Muscle of leg (tissue), 11 donors: ENCODE results near the gene TMEM45A. TPM values are rescaled to one million over a fixed set of nuclear protein-coding genes. Genes with fewer than 3 reads are reported as not detected.
"Not testable (repeated sequence)": the region's sequence is repeated elsewhere in the genome, so short reads cannot be mapped to it uniquely, and the experiment has no call there.

Experiments used
- DNase-seq: peaks from one replicate; pipeline ENCODE4 v3.0.0; 2013
- H3K27ac ChIP-seq: one replicate; pipeline ENCODE4 v1.5.1; 2013; ENCODE audit warnings: mild to moderate bottlenecking, low read length, control low read depth
- H3K27me3 ChIP-seq: one replicate; pipeline ENCODE4 v1.6.1; 2013; ENCODE audit warnings: low read length; ENCODE audit not compliant: control insufficient read depth, insufficient read depth
- H3K36me3 ChIP-seq: one replicate; pipeline ENCODE4 v1.6.1; 2013; ENCODE audit warnings: low read length; ENCODE audit not compliant: control insufficient read depth, insufficient read depth
- H3K4me1 ChIP-seq: one replicate; pipeline ENCODE4 v1.6.1; 2013; ENCODE audit warnings: low read length; ENCODE audit not compliant: control insufficient read depth, insufficient read depth
- H3K4me3 ChIP-seq: one replicate; pipeline ENCODE4 v1.5.1; 2013; ENCODE audit warnings: low read length, control low read depth
- H3K9me3 ChIP-seq: replicated peaks from 2 replicates; pipeline ENCODE4 v1.6.1; 2013; ENCODE audit warnings: low read depth, low read length; ENCODE audit not compliant: control insufficient read depth
- WGBS: methylation state at CpG from one replicate; pipeline ENCODE4 v1.1.5; 2013; ENCODE audit warnings: missing lambda C conversion rate; ENCODE audit not compliant: insufficient coverage; 5-methylcytosine and 5-hydroxymethylcytosine counted together
- polyA plus RNA-seq, 8 donors: library from polyadenylated mRNA; unstranded; fragments of 120-200 nt; gene quantifications; one replicate each; pipeline versions ENCODE4 v1.2.1 to v1.2.3, GENCODE V29; 2013; ENCODE audit warnings: inconsistent platforms in 1 of 8, low replicate concordance in 1 of 8; ENCODE audit not compliant: insufficient read length in 8 of 8, insufficient read depth in 1 of 8
- total RNA-seq: library from RNA; stranded (reverse); fragments of 120-200 nt; gene quantifications from one replicate; pipeline ENCODE4 v1.2.4, GENCODE V29; 2013

The TMEM45A gene
- total and polyA plus RNA-seq, 9 donors = 13.6 to 30.2 (median 17.5) TPM

GRCh38 chr3:100478521-100478920, 13.9 kb upstream of the TMEM45A start:
- not testable (repeated sequence) for H3K4me1 ChIP-seq, H3K36me3 ChIP-seq, H3K4me3 ChIP-seq, H3K27me3 ChIP-seq, H3K9me3 ChIP-seq, H3K27ac ChIP-seq, DNase-seq
- 100% methylated on average over 5 of the region's 25 CpGs for WGBS

- no peaks in the 10 kb centered on the region for H3K9me3 ChIP-seq
- H3K4me1 ChIP-seq = no peaks in the 10 kb centered on the region
- WGBS = 87% methylated on average over 5 of the region's 5 CpGs
- H3K4me3 ChIP-seq = no peak overlapping the region
- H3K27me3 ChIP-seq = no peaks in the 10 kb centered on the region
- H3K36me3 ChIP-seq = no peaks in the 10 kb centered on the region
- no peak for DNase-seq
- H3K27ac ChIP-seq = no peak overlapping the region
Observed at GRCh38 chr3:100480081-100480480, 12.3 kb upstream of the TMEM45A start.

DNA sequence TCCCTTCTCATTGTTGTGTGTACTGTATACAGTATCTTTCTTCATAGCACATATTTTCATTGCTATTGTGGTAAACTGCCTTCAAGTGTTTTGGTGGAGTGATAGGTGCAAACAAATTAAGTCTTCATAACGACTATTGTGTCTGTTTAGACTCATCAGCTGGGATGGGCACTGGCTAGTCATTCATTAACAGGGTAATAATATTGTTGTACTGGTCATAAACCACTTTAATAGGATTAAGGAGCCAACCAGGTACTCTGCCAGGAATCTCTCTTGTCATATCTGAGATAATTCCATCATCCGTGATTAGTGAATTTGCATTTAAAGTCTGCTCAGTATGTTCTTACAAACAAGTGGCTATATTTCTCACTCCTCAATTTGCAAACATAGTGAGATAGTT, 10.2 kb upstream of the TMEM45A start:
- no peaks in the 10 kb centered on the region for H3K9me3 ChIP-seq
- no CpG with 5 or more reads among the region's 2 CpGs for WGBS
- H3K36me3 ChIP-seq = no peaks in the 10 kb centered on the region
- H3K27ac ChIP-seq = no peak overlapping the region
- no peaks in the 10 kb centered on the region for H3K4me1 ChIP-seq
- no peak overlapping the region for H3K4me3 ChIP-seq
- H3K27me3 ChIP-seq = no peaks in the 10 kb centered on the region
- DNase-seq = no peak

DNA sequence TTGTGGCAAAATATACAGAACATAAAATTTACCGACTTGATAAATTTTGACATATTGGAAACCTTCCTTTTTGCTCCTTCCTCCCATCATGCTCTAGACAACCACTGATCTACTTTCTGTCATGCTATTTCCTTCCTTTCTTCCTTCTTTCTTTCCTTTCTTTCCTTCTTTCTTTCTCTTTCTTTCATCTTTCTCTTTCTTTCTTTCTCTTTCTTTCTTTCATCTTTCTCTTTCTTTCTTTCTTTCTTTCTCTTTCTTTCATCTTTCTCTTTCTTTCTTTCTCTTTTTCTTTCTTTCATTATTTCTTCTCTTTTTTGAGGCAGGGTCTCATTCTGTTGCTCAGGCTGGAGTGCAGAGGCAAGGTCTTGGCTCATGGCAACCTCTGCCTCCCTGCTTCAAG, 8.9 kb upstream of the TMEM45A start:
- H3K4me1 ChIP-seq = no peaks in the 10 kb centered on the region
- H3K9me3 ChIP-seq = no peaks in the 10 kb centered on the region
- DNase-seq = no peak
- H3K4me3 ChIP-seq = no peak overlapping the region
- no peaks in the 10 kb centered on the region for H3K27me3 ChIP-seq
- 100% methylated on average over 1 of the region's 1 CpG for WGBS
- no peak overlapping the region for H3K27ac ChIP-seq
- H3K36me3 ChIP-seq = no peaks in the 10 kb centered on the region

GRCh38 chr3:100486808-100487207, 5.6 kb upstream of the TMEM45A start:
- H3K36me3 ChIP-seq = no peaks in the 10 kb centered on the region
- H3K4me1 ChIP-seq = peaks cover 1% of the 10 kb centered on the region
- whole genome bisulfite sequencing = no CpG with 5 or more reads among the region's 2 CpGs
- no peaks in the 10 kb centered on the region for H3K27me3 ChIP-seq
- H3K27ac ChIP-seq = no peak overlapping the region
- DNase-seq = no peak
- no peaks in the 10 kb centered on the region for H3K9me3 ChIP-seq
- no peak overlapping the region for H3K4me3 ChIP-seq

GRCh38 chr3:100489118-100489517, 3.3 kb upstream of the TMEM45A start:
- H3K4me3 ChIP-seq = no peak overlapping the region
- H3K27me3 ChIP-seq = no peaks in the 10 kb centered on the region
- H3K9me3 ChIP-seq = no peaks in the 10 kb centered on the region
- DNase-seq = no peak
- H3K27ac ChIP-seq = no peak overlapping the region
- WGBS = no CpG with 5 or more reads among the region's 1 CpG
- peaks cover 2% of the 10 kb centered on the region for H3K4me1 ChIP-seq
- no peaks in the 10 kb centered on the region for H3K36me3 ChIP-seq

- DNase-seq = no peak
- Histone ChIP-seq H3K36me3 (no peaks in the 10 kb centered on the region), H3K4me3 (no peak overlapping the region), H3K9me3 (no peaks in the 10 kb centered on the region), H3K27me3 (no peaks in the 10 kb centered on the region), H3K27ac (no peak overlapping the region), H3K4me1 (peaks cover 1% of the 10 kb centered on the region)
Observed at GRCh38 chr3:100496711-100497261, 4.4 kb downstream of the TMEM45A start.

- Histone ChIP-seq H3K27me3 (no peaks in the 10 kb centered on the region), H3K27ac (no peak overlapping the region), H3K9me3 (peaks cover 2% of the 10 kb centered on the region), H3K4me3 (no peak overlapping the region), H3K4me1 (no peaks in the 10 kb centered on the region), H3K36me3 (no peaks in the 10 kb centered on the region)
- WGBS = no CpG with 5 or more reads among the region's 4 CpGs
- DNase-seq = no peak
Observed at GRCh38 chr3:100499651-100500050, 7.2 kb downstream of the TMEM45A start.

DNA sequence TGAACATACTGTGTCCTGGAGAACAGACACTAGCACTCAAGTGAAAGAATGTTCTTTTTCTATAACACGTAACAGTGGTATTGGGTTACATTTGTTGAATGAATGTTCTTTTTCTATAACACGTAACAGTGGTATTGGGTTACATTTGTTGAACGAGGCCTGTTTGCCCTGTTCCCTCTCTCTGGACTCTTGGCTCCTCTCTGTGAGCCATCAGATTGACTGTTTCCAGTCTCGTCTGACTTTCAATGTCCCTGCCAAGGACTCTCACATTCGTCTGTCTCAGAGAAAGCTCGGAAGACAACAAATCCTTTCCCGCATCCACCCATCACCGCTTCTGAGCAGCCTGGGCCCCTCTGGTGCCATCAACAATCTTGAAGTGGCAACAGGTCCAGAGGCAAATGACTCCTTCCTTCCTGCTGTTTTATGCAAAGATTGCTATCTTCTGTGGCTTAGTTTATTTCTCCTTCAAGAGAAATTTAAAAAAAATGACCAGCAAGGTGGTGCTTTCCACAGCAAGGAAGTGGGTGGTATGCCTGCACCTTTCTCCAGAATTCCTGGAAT, 8.0 kb downstream of the TMEM45A start:
- H3K27me3 ChIP-seq = no peaks in the 10 kb centered on the region
- no peaks in the 10 kb centered on the region for H3K36me3 ChIP-seq
- H3K9me3 ChIP-seq = peaks cover 3% of the 10 kb centered on the region
- H3K4me1 ChIP-seq = no peaks in the 10 kb centered on the region
- WGBS = 47% methylated on average over 6 of the region's 8 CpGs
- DNase-seq = no peak
- no peak overlapping the region for H3K27ac ChIP-seq
- no peak overlapping the region for H3K4me3 ChIP-seq

DNA sequence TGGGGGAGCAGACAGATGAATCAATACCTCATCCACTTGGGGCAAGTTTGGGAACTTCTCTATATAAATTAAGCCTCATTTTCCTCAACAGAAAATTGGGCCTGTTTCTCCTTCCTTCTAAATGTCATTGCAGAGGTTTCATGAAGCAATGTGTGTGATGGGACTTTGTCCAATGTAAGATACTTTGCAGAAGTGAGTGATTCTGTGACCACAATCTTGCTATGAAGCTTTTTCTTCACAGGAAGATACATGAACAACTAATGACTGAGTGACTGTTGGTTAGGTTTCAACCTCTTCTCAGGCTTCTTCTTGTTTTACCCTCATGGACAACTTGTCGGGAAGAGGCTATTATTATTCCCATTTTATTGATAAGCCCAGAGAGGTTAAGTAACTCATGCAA, 11.0 kb downstream of the TMEM45A start:
- H3K4me1 ChIP-seq = no peaks in the 10 kb centered on the region
- no peak overlapping the region for H3K4me3 ChIP-seq
- H3K9me3 ChIP-seq = peaks cover 22% of the 10 kb centered on the region
- no peak for DNase-seq
- no peak overlapping the region for H3K27ac ChIP-seq
- H3K36me3 ChIP-seq = no peaks in the 10 kb centered on the region
- H3K27me3 ChIP-seq = no peaks in the 10 kb centered on the region
- no CpG with 5 or more reads among the region's 1 CpG for WGBS

- DNase-seq = no peak
- 100% methylated on average over 1 of the region's 2 CpGs for WGBS
- Histone ChIP-seq H3K36me3 (no peaks in the 10 kb centered on the region), H3K4me3 (no peak overlapping the region), H3K27ac (no peak overlapping the region), H3K9me3 (peaks cover 22% of the 10 kb centered on the region), H3K27me3 (no peaks in the 10 kb centered on the region), H3K4me1 (no peaks in the 10 kb centered on the region)
Observed at GRCh38 chr3:100506355-100506754, 13.9 kb downstream of the TMEM45A start.
